ENCODE measurements around the gene EEF1AKMT1. TPM values are rescaled to one million over a fixed set of nuclear protein-coding genes. Genes with fewer than 3 reads are reported as not detected.
A peak's percentile ranks its signal among the peaks of the same experiment; 100 is the strongest.

The EEF1AKMT1 gene
- total RNA-seq, 1 donor from 2014 or later = 6.5 TPM

DNA sequence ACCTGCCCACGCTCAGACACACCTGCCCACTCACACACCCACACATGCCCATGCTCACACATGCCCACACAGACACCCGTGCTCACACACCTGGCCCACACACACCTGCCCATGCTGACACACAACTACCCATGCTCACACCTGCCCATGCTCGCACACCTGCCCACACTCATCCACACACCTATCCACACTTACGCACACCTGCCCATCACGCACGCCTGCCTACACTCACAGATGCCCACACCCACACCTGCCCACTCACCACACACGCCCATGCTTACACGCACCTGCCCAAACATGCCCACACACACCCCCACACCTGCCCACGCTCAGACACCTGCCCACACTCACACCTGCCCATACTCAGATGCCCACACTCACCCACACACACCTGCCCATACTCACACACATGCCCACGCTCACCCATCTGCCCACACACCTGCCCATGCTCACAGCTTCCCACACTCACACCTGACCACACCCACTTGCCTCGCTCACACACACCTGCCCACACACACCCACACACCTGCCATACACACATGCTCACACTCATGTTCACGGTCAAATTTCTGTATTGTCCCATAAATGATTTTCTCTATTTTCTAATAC lies 54.7 kb downstream of the EEF1AKMT1 start:
- DNase-seq (ENCODE audit: low spot score) = no peak

DNA sequence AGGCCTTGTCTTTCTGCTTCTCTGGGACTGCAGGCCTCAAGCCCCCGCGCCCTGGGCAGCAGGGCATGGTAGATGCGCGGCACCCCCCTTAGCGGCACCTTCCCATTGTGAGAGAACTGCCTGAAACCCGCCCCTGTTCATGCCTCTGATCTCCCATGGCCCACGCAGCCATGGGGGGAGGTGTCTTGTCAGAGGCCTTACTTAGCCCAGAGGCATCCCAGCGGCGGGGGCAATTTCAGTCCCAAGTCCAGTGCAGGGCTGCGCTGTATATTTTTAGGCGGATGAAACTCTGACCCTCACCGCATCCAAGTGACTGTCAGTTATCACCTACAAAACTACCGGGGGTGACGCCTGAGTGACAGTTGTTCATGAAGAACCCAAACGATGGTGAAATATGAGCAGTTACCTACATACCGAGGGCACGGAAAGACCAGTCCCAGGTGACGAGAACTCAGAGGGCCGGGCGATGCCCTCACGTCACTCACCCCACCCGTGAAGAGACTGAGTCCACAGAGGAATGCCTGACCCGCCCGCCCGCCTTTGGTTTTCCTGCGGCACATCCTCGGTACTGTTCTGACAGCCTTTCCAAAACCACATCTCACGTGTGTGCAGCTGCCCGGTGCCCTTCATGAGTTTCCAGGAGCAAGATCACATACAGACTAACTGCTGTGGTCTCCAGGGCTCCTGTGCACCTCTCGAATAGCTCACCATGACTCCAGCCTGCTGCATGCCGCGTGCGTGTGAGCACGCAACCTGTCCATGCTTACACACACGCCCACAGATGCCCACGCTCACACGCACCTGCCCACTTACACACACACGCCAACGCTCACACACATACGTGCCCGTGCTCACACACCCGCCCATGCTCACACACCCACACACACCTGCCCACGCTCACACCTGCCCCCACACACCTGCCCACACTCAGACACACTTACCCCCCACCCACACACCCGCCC lies 55.9 kb downstream of the EEF1AKMT1 start:
- DNase-seq (ENCODE audit: low spot score) = no peak

DNA sequence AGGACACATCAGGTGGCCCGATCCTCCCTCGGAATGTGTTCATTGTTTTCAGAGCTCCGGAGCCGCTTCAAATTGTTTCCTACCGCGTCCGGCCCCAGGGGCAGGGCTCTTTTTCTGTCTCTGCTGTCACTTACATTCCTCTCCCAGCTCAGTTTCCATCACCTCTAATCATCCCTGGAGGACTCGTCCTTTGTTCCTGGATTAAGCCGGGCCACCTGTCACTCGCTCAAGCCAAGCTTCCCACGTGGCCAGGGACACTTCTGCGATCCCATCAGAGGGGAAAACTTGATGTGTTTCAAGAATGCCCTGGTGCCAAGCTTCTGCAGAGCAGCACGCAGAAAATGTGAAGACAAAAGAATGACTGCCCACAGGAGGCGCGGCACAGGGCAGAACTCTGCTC lies 56.8 kb downstream of the EEF1AKMT1 start:
- DNase-seq (ENCODE audit: low spot score) = no peak

DNA sequence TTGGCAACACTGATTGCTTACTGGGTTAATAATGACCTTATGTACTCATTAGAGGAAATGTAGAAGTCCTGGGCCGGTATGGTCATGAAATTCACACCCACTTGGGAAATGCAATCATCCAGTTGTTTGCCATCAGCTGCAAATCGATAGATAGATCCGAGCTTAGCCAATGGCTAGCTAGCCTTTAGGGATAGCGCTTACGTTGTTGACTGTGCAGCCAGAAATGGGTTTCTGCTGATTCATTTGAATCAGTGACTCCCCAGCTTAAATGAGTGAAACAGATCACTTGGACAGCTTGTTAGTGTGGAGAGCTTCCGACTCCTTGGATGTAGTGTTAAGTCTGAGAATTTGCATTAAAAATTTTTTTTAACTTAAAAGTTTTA lies 58.4 kb downstream of the EEF1AKMT1 start:
- peak; percentile 34 for DNase-seq (ENCODE audit: low spot score)

DNA sequence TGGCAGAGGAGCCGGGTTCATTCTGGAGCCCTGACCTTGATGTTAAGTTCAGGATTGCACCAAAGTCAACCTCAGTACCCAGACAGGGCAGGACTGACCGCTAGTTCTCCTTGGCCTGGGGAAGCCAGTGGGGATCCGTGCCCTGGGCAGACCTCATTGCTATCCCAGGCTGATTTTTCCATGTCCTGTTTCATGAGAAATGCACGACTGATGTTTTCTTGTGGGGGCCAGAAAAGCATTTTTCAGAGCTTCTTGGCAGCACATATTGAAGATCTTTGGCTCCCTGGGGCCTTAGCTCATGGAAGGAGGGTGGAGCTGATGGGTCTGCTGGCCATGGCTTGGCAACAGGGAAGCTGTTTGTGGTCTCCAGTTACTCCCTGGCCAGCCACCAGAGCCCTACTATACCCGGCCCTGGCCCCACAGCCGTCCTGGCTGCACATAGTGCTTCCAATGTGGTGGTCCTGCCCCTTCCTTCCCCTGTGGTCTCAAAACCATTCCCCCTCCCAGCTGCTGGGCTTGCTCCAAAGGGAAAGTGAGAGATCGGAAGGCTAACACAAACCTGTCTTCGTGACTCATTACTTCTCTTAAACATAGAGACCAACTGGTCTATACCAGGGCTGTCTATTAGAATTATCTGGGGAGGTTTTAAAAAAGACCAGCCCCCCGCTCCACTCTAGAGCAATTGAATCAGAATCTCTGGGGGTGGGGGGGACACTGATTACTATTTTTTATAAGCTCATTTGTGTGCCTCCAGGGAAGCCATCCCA lies 59.0 kb downstream of the EEF1AKMT1 start:
- peak; percentile 20 for DNase-seq (ENCODE audit: low spot score)

DNA sequence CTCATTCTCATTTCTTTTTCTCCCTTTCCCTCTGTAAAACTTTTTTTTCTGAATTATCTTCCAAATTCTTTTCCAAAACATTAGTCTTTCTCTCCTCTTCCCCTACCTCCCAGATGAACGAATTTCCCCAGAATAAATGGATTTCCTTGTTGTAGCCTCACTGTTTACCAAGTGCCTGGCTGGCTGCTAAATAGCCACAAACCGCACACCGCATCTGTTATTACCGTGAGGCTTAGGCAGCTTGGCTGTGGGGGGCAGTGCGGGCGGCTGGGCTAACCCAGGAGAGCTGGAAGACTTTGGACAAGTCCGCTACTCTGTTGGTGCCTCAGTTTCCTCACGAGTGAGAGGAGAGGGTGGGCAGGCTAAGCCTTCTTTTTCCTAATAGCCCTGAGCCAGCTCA lies 59.6 kb downstream of the EEF1AKMT1 start:
- DNase-seq (ENCODE audit: low spot score) = no peak

DNA sequence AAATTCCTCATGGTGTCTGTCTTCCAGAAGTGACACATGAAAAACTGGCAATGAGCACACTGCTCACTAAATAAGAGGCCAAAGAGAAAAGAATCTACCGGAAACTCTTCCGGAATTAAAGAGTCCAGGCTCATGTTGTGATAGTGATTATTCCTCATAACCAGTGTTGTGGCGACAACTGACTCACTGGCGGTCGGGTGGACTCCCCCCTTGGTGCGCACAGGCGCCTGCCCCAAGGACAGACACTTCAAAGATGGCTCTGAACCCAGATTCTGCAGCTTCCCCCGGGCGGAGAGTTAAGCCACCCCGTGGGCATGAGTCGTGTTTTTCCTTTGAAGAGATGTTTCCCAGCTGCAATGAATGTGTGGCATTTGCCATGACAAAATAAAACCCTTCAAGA lies 60.0 kb downstream of the EEF1AKMT1 start:
- DNase-seq (ENCODE audit: low spot score) = no peak

DNA sequence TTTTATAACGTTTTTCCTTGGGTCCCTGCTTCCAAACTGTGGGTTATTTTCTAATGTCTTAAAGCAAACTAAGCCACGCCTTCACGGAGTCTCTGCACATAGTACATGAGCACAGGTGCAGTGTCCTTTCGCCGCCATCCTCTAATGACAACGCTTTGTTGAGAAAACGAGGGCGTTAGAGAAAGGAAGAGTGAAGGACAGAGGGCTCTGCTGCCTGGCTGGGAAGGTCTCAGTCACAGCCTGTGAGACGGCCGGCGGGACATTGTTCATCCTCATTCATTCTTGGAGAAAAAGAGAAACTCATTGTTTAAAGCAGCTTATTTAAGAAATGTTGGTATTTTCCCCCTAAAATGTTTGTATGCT lies 60.8 kb downstream of the EEF1AKMT1 start:
- no peak for DNase-seq (ENCODE audit: low spot score)

DNA sequence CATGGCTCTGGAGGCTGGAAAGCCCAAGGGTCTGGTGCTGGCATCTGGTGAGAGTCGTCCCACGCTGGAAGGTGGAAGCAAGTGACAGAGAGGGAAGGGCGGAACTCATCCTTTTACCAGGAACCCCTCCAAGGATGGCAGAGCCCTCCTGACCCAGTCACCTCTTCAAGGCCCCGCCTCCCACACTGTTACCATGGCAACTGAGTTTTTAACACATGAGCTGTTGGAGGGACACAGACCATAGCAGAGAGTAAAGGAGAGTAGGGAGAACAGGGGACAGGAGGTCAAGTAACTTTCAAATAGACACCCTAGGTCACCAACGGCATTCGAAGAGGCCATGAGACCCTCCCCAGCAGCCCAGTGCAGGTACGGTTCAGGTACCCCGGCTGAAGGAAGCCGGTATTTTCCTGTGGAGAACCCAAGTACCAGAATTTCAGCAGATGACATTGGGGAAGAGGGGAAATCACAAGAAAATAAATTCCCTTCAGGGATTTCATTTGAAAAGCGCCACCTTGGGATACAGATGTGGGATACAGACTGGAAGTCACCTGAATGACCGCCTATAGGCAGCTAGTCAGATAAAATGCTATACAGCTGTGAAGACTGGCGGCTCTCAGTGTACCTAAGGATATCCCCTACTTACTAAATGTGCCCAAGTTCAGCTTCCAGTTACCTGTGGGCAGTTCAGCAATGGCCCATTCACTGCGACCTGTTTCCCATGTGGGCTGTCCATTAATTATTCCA lies 62.3 kb downstream of the EEF1AKMT1 start:
- no peak for DNase-seq (ENCODE audit: low spot score)

DNA sequence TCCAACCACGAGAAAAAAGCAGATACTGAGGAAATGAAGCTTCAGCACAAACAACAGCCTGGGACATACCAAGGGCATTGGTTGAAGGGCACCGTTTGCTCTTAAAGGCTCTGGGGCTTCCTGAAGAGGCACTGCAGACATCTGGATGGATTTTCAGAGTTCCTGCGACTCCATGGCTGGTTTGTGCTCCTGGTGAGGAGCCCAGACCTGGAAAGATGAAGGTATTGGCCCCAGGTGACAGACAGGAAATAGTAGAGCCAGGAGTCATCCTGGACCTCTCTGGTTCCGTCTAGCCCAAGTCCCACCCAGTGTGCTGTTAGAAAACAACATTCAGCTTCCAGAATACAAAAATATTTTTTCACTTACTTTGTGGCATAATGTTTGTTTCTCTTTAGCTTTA lies 64.0 kb downstream of the EEF1AKMT1 start:
- no peak for DNase-seq (ENCODE audit: low spot score)

DNA sequence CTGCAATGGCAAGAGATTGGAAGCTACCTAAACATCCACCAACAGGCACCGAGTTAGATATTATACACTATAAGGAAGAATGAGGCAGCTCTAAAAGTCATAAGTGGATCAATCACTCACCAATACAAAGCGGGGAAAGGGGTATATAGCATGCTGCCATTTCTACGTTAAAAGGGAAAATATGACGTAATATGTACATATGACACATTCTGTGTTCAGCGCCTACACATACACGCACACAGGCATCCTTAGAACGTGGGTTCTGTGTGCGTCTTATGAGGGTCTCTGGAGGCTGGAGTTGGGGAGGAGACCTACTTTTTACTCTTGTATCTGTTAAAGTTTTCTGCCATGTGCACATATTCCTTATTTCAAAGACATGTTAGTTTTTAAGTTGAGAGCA lies 64.4 kb downstream of the EEF1AKMT1 start:
- no peak for DNase-seq (ENCODE audit: low spot score)

DNA sequence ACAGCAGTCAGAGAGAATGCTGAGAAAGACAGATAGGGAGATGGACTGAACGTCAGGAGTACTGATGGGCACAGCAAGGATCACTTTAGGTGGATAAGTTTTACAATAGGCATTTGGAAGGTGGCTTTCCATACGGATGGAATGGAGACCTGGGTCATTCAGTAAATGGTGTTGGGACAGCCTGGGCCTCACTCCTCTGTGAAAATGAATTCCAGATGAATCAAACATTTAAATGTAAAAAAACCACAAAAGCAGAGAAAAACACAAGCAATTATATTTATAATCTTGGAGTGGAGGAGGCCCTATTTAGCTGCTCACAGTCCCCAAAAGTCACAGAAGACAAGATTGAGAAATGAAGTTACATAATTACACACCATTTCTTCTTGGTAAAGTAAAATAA lies 65.5 kb downstream of the EEF1AKMT1 start:
- no peak for DNase-seq (ENCODE audit: low spot score)

DNA sequence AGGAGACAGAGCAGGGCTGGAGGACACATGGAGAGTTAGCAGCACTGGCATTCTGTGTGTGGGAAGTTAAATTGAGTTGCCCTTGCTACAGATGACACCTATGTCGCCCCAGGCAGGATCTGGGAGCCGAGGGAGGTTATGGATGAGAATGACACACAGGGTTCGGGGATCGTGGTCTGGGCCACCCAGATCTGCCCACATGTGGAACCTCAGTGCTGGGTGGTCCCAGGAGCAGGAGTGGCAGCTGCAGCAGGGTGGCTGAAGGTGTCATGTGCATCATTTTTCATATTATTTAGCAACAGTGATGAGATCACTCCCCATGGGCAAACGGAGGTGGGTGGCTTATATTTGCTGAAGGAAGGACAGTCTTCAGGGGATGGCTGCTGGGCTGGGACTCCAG lies 67.1 kb downstream of the EEF1AKMT1 start:
- no peak for DNase-seq (ENCODE audit: low spot score)

DNA sequence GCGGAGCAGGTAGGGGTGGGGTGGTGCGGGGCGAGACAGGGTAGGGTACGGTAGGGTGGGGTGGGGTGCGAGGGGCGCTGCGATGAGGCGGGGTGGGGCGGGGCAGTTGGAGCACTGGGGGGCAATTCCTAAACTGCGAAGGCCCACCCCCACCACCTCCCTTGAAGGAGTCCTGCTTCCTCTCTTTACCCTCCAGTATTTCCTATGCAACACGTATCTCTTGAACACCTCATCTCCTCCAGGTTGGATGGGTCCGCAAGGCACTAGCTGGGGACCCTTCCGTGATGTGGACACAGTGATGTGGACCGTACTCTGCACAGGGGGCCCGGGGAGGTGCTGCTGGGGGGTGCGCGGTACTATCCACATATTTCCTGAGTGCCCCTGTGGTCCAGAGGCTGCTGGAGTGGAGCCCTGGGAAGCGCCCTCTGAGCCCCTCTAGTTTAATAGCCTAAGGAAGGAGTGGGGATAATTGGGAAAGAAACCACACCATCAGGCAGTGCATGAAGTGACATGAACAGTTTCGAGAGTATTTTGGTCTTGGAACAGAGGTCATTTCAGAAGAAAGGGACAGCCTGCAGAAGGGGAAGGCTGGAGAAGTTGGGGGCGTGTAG lies 69.2 kb downstream of the EEF1AKMT1 start:
- no peak for DNase-seq (ENCODE audit: low spot score)

DNA sequence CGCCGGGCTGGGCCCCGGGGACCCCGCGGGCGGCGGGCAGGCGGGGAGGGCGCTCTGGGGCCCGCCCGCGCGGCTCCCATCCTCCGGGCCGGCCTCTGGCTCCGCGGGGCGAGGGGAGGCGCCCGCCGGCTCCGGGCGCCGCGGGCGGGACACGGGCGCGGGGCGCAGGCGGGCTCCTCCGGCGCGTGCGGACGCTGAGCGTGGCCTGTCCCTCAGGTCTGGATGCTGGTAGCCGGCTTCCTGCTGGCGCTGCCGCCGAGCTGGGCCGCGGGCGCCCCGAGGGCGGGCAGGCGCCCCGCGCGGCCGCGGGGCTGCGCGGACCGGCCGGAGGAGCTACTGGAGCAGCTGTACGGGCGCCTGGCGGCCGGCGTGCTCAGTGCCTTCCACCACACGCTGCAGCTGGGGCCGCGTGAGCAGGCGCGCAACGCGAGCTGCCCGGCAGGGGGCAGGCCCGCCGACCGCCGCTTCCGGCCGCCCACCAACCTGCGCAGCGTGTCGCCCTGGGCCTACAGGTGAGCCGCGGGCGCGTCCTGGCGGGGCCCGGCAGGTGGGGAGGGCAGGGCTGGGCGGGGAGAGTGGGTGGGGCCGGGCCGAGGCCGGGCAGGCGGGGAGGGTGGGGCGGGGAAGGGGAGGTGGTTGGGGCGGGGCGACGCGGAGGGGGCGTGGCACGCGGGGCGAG lies 69.8 kb downstream of the EEF1AKMT1 start:
- DNase-seq (ENCODE audit: low spot score) = peak; percentile 67

DNA sequence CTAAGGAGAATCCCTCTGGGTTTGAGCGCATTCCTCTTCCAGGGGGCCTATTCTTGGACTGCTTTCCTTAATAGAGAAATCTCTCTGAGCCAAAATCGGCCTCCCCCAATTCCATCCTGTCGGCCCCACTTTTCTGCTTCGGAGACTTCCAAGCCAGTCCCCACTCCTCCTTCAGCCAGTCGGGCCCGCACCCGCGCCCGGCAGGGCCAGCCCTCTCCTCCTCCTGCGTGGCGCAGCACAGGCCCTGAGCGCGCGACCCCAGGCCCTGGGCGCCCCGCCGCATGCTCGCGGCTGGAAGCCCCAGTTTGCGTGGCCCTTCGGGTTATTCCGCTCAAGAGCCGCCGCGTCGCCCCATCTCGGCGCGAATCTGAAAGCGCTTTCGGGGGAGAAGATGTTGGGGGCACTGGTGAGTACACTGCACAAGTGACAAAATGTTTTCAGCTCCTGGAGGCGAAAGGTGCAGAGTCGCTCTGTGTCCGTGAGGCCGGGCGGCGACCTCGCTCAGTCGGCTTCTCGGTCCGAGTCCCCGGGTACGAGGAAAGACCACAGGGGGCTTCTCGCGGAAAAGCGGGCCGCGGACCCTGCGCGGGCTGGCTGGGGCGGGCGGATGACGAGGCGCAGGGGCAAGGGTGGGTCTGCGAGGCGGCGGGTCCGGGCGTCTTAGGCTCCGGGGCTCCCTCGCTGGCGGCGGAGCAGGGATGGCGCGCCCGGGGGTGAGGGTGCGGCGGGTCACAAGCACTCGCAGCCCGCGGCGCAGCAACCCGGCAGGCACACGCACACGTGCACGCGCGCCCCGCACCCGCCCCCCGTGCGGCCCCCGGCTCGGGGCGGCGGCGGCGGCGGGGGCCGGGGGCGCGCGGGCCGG lies 70.6 kb downstream of the EEF1AKMT1 start, which contains the start of gene IL17D:
TSS of gene IL17D (plus strand) at position 785 of the 865 bp plus-strand sequence. CDS start 303 bp downstream, outside the sequence.
- no peak for DNase-seq (ENCODE audit: low spot score)

DNA sequence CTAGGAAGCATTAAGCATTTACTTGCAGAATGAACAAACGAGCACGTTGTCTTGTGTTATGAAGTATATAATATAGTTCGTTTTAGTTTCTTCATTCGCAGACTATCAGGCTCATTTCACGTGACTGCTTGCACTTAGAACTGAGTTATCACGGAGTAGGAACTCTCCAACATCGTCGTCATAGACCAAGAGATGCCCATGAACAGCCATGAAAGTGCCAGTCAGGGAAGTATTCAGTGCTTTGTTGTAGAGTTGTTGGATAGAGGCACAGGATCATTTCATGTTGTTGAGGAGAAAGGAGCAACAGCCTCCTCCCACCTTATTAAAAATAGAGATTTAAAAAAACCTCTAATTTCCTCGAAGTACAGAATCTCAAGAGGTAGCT lies 71.2 kb downstream of the EEF1AKMT1 start:
- no peak for DNase-seq (ENCODE audit: low spot score)

DNA sequence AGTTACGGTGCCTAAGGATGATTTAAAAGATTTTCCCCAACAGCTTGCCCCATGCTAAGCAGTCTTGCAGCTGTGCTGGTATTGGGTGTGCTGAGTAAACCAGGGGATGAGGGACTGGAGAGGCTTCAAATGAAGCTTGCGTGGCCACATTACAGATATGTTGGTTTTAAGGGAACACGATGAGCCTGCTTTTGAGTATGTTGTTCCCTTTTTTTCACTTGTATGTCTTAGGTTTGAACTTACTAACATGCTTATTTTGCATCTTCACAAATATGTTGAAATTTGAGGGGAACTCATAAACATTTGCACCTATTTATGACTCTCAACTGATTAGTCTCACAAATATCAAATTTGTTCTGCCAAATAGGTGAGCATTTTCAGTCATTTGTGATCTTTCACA lies 72.3 kb downstream of the EEF1AKMT1 start:
- DNase-seq (ENCODE audit: low spot score) = no peak

DNA sequence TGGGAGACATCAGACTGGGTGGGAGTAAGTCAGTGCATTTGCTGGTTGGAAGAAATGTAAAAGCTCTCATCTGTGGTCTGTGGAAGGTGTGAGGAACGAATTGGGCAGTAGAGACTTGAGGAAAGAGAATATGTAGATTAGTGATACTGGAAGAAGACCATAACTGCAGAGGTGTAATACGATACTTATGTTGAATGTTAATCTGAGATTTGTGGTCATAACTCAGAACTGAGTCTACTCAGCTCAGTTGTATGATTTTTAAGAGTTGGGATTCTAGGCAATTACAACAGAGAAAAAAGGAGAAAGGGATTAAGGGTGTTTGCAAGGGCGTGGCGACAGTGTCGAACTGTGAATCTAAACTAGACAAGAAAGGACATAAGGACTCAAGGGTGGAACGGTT lies 73.5 kb downstream of the EEF1AKMT1 start:
- no peak for DNase-seq (ENCODE audit: low spot score)

DNA sequence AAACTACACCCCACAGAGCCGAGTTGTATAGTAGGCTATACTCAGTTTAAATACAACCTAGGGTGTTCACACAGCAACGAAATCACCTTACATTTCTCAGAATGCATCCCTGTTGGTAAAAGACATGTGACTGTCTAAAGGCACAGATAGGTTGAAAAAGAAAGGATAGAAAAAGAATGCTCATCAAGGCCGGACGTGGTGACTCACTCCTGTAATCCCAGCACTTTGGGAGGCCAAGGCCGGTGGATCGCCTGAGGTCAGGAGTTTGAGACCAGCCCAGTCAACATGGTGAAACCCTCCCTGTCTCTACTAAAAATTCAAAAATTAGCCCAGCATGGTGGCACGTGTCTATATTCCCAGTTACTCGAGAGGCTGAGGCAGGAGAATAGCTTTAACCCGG lies 74.0 kb downstream of the EEF1AKMT1 start:
- DNase-seq (ENCODE audit: low spot score) = no peak

Measured in mucosa of gallbladder (tissue), 1 donor.